GM18951 (cell line): Measurements from ENCODE around the gene AZU1.
"Not testable (repeated sequence)": the region's sequence is repeated elsewhere in the genome, so short reads cannot be mapped to it uniquely, and the experiment has no call there.

Experiments
- POLR2A ChIP-seq: IDR thresholded peaks from 4 replicates; pipeline ENCODE4 v1.6.1; 2011; ENCODE audit warnings: mild to moderate bottlenecking; ENCODE audit not compliant: insufficient read length, insufficient read depth; ENCODE audit errors: extremely low read depth
- in situ Hi-C: fragments of 300-500 bp; cut with MboI; formaldehyde crosslinking; loops from one replicate; pipeline ENCODE4 v1.12.0; 2022; ENCODE audit warnings: low sequenced_read_pairs, mixed read lengths, inconsistent platforms; ENCODE audit not compliant: unreplicated experiment

The AZU1 gene

DNA sequence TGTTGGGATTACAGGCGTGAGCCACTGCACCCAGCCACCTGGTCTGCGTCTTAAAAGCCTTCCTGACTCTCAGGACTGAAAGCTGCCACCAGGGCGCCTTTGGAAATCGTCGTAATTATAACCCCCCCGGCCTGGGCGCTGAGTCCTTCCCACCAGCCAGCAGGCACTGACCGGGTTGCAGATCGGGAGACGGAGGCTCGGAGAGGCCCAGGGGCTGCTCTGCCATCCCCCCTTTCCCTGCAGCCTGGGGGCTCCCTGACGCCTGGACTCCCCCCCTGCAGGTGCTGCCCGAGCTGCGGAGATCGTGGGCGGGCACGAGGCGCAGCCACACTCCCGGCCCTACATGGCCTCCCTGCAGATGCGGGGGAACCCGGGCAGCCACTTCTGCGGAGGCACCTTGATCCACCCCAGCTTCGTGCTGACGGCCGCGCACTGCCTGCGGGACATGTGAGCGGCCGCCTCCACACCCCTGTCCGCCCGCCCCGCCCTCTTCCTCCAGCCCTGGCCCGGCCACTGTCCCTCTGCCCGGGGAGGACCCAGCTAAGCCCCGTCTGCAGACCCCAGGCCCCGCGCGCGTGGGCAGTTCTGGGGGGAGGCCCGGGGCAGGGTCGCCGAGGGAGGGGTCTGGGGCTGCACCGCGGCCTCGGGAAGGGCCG, 15.7 kb downstream of the AZU1 start:
- TF ChIP-seq POLR2A: no peak
- in situ Hi-C loops: no loop called here

DNA sequence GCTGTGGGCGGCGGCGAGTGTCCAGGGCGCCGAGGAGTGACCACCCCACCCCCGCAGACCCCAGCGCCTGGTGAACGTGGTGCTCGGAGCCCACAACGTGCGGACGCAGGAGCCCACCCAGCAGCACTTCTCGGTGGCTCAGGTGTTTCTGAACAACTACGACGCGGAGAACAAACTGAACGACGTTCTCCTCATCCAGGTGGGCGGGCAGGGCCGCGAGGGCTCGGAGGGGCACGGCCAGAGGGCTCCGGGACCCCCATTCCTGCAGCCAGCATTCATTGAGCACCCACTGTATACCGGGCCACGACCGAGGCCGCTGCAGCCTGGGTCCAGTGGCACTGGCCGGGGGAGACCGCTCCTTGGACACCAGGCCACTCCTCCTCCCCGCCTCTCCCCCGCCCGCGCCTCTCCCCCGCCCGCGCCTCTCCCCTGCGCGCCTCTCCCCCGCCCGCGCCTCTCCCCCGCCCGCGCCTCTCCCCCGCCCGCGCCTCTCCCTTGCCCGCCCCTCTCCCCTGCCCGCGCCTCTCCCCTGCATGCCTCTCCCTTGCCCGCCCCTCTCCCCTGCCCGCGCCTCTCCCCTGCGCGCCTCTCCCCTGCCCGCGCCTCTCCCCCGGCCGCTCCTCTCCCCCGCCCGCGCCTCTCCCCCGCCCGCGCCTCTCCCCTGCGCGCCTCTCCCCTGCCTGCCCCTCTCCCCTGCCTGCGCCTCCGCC, 16.4 kb downstream of the AZU1 start:
- in situ Hi-C loops: no loop called here
- TF ChIP-seq POLR2A: no peak

DNA sequence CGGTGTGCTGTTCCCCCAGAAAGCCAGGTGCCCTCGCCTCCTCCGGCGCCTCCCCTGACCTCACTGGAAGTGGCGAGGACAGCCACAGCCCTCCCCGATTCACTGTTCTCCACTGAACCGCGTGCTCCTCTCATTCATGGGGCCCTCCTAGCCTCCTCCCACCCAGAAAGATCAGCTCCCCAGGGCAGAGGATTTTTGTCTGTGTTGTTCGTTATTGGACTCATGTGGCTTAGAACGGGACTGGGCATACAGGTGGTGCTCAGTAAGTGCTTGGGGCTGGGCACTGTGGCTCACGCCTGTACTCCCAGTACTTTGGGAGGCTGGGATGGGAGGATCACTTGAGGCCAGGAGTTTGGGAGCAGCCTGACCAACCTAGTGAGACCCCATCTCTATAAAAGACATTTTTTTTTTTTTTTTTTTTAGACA, 16.9 kb downstream of the AZU1 start:
- in situ Hi-C loops: no loop called here
- TF ChIP-seq POLR2A: no peak

DNA sequence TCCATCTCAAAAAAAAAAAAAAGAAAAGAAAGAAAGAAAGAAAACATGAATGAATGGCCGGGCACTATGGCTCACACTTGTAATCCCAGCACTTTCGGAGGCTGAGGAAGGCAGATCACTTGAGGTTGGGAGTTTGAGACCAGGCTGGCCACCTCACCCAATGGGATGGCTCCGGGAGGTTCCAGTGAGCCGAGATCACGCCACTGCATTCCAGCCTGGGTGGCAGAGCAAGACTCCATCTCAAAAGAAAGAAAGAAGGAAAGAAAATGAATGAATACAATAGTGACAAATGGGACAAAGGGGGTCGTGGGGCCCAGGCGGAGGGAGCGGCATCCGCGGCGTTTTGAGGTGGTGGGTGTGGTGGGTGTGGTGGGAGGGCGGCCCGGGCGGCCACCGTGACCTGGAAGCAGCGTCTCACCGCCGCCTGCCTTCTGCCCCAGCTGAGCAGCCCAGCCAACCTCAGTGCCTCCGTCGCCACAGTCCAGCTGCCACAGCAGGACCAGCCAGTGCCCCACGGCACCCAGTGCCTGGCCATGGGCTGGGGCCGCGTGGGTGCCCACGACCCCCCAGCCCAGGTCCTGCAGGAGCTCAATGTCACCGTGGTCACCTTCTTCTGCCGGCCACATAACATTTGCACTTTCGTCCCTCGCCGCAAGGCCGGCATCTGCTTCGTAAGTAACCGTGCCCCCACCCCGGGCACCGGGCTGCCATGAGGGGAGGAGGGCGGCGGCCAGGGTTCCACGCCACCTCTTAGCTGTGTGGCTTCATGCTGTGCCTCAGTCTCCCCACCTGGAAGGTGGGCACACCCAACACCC, 18.3 kb downstream of the AZU1 start:
- no peak for TF ChIP-seq POLR2A
- in situ Hi-C loops: no loop called here

DNA sequence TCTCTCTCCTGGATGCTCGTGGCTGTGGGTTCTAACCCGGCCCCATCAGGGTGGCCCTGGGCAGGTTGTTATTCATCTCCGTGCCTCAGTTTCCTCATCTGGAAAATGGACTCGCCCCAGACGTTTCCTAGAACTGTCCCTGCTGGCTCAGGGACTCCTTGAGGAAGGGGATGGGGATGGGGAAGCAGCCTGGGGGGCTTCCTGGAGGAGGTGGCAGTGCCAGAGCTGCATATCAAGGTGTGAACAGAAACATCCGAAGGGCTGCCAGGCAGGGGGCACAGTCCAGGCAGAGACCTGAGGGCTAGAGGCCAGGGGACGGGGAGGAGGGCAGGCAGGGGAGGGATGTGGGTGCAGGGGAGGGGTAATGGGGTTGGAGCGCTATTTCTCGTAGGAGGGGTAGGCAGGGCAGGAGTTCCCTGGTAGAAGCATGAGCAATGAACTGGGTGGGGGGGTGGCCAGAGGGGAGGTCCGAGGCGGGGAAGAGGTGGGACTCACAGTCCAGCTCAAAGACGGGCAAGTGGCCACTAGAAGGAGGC, 20.8 kb downstream of the AZU1 start:
- in situ Hi-C loops: no loop called here
- TF ChIP-seq POLR2A: no peak

DNA sequence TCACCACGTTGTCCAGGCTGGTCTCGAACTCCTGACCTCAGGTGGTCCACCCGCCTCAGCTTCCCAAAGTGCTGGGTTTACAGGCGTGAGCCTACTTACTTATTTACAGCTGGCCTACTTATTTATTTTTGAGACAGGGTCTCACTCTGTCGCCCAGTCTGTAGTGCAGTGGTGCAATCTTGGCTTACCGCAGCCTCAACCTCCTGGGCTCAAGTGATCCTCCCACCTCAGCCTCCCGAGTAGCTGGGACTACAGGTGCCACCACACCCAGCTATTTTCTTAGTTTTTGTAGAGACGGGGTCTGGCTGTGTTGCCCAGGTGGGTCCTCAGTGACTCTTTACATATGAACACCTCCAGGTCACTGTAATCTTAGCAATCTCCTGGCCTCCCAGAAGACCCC, 21.6 kb downstream of the AZU1 start:
- in situ Hi-C loops: not testable (repeated sequence)

DNA sequence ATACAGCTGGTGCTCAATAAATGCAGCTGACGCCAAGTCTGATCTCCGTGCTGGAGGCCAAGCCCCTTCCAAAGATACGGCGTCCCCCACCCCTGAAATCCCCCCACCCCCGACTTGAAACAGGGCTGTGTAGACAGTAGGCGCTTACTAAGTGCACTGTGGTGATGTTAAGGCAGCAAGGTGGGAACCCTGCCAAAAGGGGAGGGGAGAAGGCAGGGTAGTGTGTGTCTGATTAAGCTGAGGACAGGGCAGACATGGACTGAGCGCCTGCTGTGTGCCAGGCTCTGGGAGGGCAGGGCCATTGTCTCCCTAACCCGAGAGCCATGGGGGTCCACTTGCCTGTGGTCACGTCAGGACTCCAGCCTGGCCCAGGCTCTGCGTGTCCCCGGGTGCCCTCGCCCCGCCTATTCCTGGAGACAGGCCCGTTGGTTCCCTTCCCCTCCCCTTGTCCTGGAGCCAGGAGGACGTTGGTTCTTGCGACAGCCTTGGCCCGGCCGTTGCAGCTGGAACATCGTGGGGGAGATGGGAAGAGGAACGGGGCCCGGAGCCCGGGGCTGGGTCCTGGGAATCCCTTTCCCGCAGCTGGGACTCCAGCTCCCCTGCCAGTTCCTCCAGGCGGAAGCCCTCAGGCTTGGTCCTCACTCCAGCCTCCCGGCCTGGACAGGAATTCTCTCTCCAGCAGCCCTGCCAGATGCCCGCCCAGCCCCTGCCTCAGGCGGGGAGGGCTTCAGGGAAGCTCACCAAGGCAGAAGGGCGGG, 22.8 kb downstream of the AZU1 start:
- in situ Hi-C loops: no loop called here
- no peak for TF ChIP-seq POLR2A

DNA sequence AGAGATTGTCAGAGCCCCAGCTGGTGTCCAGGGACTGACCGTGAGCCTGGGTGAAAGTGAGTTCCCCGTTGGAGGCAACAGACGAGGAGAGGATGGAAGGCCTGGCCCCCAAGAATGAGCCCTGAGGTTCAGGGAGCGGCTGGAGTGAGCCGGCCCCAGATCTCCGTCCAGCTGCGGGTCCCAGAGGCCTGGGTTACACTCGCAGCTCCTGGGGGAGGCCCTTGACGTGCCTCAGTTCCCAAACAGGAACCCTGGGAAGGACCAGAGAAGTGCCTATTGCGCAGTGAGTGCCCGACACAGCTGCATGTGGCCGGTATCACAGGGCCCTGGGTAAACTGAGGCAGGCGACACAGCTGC, 23.3 kb downstream of the AZU1 start:
- no peak for TF ChIP-seq POLR2A
- in situ Hi-C loops: no loop called here

DNA sequence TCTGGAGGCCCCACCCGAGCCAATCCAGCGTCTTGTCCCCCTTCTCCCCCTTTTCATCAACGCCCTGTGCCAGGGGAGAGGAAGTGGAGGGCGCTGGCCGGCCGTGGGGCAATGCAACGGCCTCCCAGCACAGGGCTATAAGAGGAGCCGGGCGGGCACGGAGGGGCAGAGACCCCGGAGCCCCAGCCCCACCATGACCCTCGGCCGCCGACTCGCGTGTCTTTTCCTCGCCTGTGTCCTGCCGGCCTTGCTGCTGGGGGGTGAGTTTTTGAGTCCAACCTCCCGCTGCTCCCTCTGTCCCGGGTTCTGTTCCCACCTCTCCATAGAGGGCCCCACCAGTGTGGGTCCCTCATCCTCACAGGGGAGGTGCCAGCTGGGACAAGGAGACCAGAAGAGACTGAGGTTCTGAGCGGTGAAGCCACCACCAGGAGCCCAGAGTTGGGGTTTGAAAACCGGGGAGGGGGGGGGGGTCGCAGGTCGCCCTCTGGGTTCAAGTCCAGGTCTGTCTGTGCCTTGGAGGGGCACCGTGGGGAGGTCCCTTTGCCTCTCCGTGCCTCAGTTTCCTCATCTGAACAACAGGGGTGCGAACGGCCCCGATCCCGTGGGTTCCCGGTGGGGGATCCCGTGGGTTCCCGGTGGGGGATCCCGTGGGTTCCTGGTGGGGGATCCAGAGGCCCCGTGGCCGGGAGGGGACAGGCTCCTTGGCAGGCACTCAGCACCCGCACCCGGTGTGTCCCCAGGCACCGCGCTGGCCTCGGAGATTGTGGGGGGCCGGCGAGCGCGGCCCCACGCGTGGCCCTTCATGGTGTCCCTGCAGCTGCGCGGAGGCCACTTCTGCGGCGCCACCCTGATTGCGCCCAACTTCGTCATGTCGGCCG, 24.7 kb downstream of the AZU1 start, which contains the start of gene ELANE:
ELANE (plus strand) TSS at position 168 of the 878 bp plus-strand sequence; CDS start at position 194, 26 bp downstream.
- TF ChIP-seq POLR2A: no peak
- in situ Hi-C loops: no loop called here

DNA sequence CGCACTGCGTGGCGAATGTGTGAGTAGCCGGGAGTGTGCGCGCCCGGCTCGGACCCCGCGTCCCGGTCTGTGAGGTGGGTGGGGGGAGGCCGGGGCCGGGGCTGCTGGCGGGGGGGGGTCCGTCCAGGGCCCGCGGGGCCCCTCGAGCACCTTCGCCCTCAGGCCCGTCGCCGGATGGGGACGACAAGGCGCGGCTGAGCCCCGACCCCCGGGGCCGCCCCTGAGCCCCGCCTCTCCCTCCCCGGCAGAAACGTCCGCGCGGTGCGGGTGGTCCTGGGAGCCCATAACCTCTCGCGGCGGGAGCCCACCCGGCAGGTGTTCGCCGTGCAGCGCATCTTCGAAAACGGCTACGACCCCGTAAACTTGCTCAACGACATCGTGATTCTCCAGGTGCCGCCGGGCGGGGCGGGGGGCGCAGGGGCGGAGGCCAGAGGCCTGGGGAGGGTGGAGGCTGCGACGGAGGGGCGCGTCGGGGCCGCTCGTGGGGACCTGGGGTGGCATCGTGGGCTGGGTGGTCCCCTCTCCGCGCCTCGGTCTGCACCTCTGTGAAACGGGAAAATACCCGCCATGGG, 25.5 kb downstream of the AZU1 start:
- in situ Hi-C loops: no loop called here

DNA sequence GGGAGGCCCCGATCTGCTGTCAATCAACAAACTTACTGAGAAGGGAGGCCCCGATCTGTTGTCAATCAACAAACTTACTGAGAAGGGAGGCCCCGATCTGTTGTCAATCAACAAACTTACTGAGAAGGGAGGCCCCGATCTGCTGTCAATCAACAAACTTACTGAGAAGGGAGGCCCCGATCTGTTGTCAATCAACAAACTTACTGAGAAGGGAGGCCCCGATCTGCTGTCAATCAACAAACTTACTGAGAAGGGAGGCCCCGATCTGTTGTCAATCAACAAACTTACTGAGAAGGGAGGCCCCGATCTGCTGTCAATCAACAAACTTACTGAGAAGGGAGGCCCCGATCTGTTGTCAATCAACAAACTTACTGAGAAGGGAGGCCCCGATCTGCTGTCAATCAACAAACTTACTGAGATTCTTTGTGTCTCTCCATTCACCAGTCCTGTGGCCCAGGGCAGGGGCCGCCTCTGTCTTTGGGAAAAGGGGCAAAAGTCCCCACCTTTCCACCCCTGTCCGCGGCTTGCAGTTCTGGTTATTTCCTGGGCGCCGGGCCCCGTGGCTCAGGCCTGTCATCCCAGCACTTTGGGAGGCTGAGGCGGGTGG, 26.1 kb downstream of the AZU1 start:
- in situ Hi-C loops: not testable (repeated sequence)

More for the DNA sequence above, 25.5 kb downstream of the AZU1 start:
- no peak for TF ChIP-seq POLR2A
